ENCODE measurements around the gene MATN1.

DNA sequence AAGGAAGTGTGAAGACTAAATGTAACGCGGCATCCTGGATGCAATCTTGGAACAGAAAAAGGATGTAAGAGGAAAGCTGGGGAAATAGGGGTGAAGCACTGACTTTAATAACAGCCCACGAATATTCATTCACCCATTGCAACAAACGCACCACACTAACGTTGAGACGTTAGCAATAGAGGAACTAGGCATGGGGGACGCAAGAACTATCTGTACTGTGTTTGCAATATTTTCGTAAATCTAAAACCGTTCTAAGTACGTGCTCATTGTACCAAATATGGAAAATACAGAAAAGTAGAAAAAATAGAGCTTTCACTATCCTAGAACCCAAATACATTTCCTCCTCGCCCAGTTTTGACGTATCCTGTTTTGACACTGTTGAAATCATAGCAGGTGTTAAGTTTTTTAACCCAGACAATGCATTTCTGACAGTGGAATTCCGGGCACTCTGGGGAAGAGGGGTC is 30.3 kb upstream of the MATN1 start:
- TF ChIP-seq, protein P1, sequence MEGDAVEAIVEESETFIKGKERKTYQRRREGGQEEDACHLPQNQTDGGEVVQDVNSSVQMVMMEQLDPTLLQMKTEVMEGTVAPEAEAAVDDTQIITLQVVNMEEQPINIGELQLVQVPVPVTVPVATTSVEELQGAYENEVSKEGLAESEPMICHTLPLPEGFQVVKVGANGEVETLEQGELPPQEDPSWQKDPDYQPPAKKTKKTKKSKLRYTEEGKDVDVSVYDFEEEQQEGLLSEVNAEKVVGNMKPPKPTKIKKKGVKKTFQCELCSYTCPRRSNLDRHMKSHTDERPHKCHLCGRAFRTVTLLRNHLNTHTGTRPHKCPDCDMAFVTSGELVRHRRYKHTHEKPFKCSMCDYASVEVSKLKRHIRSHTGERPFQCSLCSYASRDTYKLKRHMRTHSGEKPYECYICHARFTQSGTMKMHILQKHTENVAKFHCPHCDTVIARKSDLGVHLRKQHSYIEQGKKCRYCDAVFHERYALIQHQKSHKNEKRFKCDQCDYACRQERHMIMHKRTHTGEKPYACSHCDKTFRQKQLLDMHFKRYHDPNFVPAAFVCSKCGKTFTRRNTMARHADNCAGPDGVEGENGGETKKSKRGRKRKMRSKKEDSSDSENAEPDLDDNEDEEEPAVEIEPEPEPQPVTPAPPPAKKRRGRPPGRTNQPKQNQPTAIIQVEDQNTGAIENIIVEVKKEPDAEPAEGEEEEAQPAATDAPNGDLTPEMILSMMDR (IDR thresholded peaks at IDR 0.05), result no peak
- no peak for TF ChIP-seq POLR2AphosphoS5 (IDR thresholded peaks at IDR 0.05)
- no peak for TF ChIP-seq EP300 (IDR thresholded peaks at IDR 0.05)
- no peak for TF ChIP-seq POLR2A (IDR thresholded peaks at IDR 0.05)

All from suprapubic skin (tissue), 4 donors.